ENCODE results near the gene PRR36. TPM values are rescaled to one million over a fixed set of nuclear protein-coding genes. Genes with fewer than 3 reads are reported as not detected.
A peak's percentile ranks its signal among the peaks of the same experiment; 100 is the strongest.
"Not testable (repeated sequence)": the region's sequence is repeated elsewhere in the genome, so short reads cannot be mapped to it uniquely, and the experiment has no call there.

PRR36 gene
- total RNA-seq, 1 experiment from 2014 or later: 0.02 TPM

GRCh38 chr19:7860714-7861618 lies 13.2 kb downstream of the PRR36 start:
- no peak for DNase-seq (ENCODE audit: low read depth)

- no peak for DNase-seq (ENCODE audit: low read depth)
Observed at GRCh38 chr19:7859831-7860713, 14.1 kb downstream of the PRR36 start.

DNA sequence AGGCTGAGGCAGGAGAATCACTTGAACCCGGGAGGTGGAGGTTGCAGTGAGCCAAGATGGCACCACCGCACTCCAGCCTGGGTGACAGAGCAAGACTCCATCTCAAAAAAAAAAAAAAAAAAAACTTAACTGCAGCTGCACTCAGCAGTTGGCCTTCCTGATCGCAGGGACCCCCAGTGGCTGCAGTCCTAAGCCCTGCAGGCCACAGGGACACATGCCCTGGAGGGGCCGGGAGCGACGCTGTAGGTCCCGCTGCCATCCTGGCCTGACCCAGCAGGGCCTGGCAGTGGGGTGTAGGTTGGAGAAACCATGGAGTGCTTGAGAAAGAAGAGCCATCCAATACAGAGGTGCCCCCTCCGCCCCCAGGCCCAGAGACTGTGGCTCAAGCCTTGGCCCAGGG lies 15.1 kb downstream of the PRR36 start:
- not testable (repeated sequence) for DNase-seq (ENCODE audit: low read depth)

DNA sequence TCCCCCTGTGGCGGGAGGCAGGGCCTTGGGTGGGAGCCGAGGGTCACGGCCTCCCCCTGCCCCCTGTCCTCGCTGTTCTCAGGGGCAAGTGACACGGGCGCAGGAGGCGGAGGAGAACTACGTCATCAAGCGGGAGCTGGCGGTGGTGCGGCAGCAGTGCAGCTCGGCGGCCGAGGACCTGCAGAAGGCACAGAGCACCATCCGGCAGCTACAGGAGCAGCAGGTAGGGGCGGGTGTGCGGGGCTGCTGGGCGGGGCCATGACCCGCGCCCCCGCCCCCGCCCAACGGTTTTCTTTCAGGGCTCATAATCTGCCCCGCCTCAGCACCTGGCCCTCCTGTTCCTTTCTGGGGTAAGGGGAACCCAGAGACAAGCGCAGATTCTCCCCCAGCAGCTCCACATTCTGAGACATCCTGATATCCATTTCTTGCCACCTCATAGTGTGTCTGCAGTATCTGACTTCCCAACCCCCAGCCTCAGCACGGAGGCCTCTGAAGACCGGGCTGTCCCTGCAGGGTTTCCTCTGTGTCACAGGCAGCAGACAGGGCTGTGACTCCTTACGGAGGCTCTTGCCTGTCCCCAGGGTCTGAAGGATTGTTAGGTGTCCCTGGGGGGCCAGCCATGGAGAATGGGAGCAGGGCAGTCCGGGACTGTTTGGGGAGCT lies 15.9 kb downstream of the PRR36 start:
- no peak for DNase-seq (ENCODE audit: low read depth)

DNA sequence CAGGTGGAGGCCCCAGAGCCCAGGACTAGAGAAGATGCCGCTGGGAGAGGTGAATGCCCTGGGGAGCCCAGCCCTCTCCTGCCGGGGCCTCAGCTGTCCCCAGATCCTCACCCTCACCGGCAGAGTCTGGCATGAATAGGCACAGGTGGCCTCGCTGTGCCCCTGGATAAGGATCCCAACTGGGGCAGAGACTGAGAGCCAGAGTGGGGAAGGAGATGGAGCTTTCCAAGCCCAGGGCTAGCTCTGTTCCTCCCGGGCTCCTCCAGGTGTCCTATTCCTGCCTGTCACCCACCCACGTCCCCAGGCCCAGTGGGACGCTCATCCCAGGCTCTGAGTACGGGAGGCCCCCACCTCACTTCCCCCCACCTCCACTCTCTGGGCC lies 16.5 kb downstream of the PRR36 start:
- no peak for DNase-seq (ENCODE audit: low read depth)

GRCh38 chr19:7856679-7857663 lies 17.2 kb downstream of the PRR36 start:
- no peak for DNase-seq (ENCODE audit: low read depth)

GRCh38 chr19:7856109-7856591 lies 18.0 kb downstream of the PRR36 start:
- DNase-seq (ENCODE audit: low read depth): no peak

DNA sequence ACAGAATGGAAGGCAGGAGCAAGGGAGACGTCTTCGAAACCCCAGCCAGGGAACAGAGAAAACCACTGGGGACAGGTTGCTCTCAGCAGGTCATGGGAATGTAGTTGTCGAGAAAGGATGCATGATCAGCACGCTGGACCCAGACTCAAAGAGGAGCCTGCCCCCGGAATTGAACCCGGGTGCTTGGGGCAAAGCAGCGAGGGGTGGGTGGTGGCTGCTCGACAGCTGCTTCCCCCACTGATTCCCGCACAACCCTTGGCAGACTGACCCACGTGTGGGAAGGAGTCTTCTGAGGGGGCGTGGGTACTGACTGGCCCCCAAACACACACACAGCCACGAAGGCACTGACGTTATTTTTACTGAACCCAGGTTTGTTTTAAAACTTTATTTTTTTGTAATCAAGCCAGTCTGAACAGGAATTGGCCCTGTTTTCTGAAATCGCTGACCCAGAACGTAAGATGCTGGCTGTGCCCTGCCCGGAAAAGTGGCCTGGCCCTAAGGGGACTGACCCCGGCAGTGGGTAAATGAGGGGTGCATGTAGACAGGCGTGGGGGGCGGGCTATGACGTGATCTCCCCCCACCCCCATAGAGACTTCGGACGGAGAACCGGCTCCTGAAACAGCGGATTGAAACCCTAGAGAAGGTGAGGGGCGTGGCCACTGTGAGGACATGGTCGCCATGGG lies 18.6 kb downstream of the PRR36 start:
- no peak for DNase-seq (ENCODE audit: low read depth)

DNA sequence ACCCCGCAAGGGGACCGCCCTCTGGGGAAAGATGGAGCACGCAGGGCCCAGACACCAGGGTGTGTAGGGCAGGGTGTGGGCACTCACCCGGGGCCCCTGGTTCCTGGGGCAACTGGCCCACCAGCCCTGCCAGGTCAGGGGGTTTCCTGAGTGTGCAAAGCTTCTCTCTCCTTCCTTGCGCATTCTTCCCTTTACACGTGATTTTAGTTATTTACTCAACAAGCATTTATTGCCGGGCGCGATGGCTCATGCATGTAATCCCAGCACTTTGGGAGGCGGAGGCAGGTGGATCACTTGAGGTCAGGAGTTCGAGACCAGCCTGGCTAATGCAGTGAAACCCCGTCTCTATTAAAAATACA lies 20.4 kb downstream of the PRR36 start:
- no peak for DNase-seq (ENCODE audit: low read depth)

- peak; percentile 60 for DNase-seq (ENCODE audit: low read depth)
Observed at GRCh38 chr19:7852851-7853769, 21.1 kb downstream of the PRR36 start.

GRCh38 chr19:7851623-7852500 lies 22.3 kb downstream of the PRR36 start:
- no peak for DNase-seq (ENCODE audit: low read depth)

GRCh38 chr19:7850945-7851622 lies 23.1 kb downstream of the PRR36 start:
- DNase-seq (ENCODE audit: low read depth): no peak

GRCh38 chr19:7850000-7850813 lies 24.0 kb downstream of the PRR36 start:
- no peak for DNase-seq (ENCODE audit: low read depth)

DNA sequence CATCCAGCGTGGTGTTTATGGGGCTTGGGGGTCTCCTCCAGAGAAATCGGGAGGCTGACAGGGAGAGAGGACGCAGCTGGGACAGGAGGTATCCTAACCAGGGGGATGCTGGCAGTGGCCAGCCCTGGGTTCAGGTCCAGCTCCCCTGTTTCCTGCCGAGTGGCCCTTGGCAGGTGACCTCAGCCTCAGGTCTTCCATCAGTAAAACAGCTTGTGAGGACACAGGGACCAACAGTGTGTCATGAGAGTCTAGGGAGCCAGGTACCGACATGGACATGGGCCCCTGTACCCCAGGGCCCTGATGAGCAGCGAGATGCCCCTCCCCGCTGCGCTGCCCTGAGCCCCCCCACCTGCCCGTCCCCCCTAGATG lies 24.6 kb downstream of the PRR36 start:
- no peak for DNase-seq (ENCODE audit: low read depth)

DNA sequence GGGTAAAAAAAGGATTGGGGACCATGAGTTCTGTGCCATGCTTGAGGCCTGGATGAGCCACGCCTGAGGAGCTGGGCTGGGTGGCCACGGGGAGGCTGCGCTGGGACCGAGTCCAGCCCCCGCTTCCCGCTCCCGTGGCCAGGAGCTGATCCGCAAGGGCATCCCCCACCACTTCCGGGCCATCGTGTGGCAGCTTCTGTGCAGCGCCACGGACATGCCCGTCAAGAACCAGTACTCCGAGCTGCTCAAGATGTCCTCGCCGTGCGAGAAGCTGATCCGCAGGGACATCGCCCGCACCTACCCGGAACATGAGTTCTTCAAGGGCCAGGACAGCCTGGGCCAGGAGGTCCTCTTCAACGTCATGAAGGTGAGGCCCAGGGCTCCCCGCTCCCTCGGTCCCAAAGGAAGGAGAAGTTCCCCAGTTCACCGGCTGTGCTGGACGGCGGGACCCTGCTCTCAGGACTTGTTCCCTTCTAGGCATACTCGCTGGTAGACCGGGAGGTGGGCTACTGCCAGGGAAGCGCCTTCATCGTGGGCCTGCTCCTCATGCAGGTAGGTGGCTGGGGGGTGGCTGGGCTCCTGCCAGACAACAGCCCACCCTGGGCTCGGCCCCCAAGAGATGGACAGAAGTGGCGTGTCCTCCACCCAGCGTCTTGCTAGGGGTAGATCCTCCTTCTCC lies 25.3 kb downstream of the PRR36 start:
- DNase-seq (ENCODE audit: low read depth): no peak

DNA sequence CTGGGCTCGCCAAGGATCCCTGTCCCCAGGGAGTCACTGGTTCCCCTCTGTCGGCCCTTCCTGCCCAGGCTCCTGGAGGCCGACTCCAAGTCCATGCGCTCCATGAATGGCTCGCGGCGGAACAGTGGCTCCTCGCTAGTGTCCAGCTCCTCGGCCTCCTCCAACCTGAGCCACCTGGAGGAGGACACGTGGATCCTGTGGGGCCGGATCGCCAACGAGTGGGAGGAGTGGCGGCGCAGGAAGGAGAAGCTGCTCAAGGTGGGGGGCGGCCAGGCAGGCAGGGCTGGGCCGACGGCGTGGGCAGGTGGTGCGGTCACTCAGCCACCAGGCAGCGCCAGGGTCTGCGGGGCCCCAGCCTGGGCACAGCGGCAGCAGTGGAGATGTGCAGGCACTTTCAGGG lies 26.5 kb downstream of the PRR36 start:
- DNase-seq (ENCODE audit: low read depth): no peak

All from HT1080 (cell line).